NB4 (cell line): ENCODE measurements around the gene KLHL18.

ENCODE experiments used
- CTCF ChIP-seq: IDR thresholded peaks from one replicate; pipeline ENCODE4 v1.5.1; 2012; ENCODE audit warnings: low read depth, low read length
- MYC ChIP-seq: IDR thresholded peaks from 2 replicates; pipeline ENCODE4 v1.6.1; 2011; ENCODE audit warnings: low read depth, low read length
- POLR2A ChIP-seq: IDR thresholded peaks from 2 replicates; pipeline ENCODE4 v1.6.1; 2011; ENCODE audit warnings: mild to moderate bottlenecking; ENCODE audit not compliant: insufficient read length; ENCODE audit errors: extremely low read depth

DNA sequence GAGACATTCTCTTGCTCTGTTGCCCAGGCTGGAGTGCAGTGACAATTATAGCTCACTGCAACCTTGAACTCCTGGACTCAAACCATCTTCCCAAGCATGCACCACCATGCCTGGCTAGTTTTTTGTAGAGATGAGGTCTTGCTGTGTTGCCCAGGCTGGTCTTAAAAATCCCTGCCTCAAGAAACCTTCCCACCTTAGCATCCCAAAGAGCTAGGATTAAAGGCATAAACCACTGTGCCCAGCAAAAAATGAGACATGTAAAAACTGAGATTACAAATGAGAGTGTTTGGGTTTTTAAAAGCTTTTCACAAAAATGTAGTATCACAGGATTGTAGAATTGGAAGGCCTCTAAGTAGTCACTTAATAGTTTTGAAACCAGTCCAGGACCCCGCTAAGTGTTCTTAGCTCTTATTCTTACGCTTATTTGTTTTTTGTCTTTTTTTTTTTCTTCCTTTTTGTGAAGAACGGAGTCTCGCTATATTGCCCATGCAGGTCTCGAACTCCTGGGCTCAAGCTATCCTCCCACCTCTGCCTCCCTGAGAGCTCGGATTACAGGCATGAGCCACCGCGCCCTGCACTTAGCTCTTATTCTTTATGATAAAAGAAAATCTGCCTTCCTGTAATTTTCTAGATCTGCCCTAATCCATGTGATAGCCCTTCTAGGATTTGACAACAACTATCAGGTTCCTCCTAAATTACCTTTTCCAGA, 31.5 kb downstream of the KLHL18 start:
- TF ChIP-seq CTCF (no peak), POLR2A (no peak), MYC (no peak)
